ENCODE results near the gene PCDHB9. TPM values are rescaled to one million over a fixed set of nuclear protein-coding genes. Genes with fewer than 3 reads are reported as not detected.
"Not testable (repeated sequence)": the region's sequence is repeated elsewhere in the genome, so short reads cannot be mapped to it uniquely, and the experiment has no call there.

The PCDHB9 gene
- total and polyA plus RNA-seq, 9 donors, result 1.3 to 3.6 (median 2.7) TPM

- WGBS (ENCODE audit: insufficient coverage), result 31% methylated on average over 16 of the region's 39 CpGs
- DNase-seq; H3K4me1 ChIP-seq (ENCODE audit: control insufficient read depth, insufficient read depth, low read length); H3K4me3 ChIP-seq (ENCODE audit: low read length); H3K27me3 ChIP-seq (ENCODE audit: control insufficient read depth, insufficient read depth, low read length); H3K27ac ChIP-seq (ENCODE audit: low read length); H3K36me3 ChIP-seq (ENCODE audit: control insufficient read depth, insufficient read depth, low read length): not testable (repeated sequence)
- peaks cover 43% of the 10 kb centered on the region for H3K9me3 ChIP-seq (replicated peaks; ENCODE audit: control insufficient read depth, low read depth, low read length)
These were observed 23.3 kb downstream of the PCDHB9 start for GRCh38 chr5:141210281-141210680.

- H3K4me3 ChIP-seq (ENCODE audit: low read length); H3K36me3 ChIP-seq (ENCODE audit: control insufficient read depth, insufficient read depth, low read length); H3K27me3 ChIP-seq (ENCODE audit: control insufficient read depth, insufficient read depth, low read length); H3K4me1 ChIP-seq (ENCODE audit: control insufficient read depth, insufficient read depth, low read length); H3K27ac ChIP-seq (ENCODE audit: low read length); DNase-seq: not testable (repeated sequence)
- 19% methylated on average over 8 of the region's 27 CpGs for WGBS (ENCODE audit: insufficient coverage)
- H3K9me3 ChIP-seq (replicated peaks; ENCODE audit: control insufficient read depth, low read depth, low read length), result peaks cover 42% of the 10 kb centered on the region
These were observed 23.9 kb downstream of the PCDHB9 start for GRCh38 chr5:141210849-141211248.

DNA sequence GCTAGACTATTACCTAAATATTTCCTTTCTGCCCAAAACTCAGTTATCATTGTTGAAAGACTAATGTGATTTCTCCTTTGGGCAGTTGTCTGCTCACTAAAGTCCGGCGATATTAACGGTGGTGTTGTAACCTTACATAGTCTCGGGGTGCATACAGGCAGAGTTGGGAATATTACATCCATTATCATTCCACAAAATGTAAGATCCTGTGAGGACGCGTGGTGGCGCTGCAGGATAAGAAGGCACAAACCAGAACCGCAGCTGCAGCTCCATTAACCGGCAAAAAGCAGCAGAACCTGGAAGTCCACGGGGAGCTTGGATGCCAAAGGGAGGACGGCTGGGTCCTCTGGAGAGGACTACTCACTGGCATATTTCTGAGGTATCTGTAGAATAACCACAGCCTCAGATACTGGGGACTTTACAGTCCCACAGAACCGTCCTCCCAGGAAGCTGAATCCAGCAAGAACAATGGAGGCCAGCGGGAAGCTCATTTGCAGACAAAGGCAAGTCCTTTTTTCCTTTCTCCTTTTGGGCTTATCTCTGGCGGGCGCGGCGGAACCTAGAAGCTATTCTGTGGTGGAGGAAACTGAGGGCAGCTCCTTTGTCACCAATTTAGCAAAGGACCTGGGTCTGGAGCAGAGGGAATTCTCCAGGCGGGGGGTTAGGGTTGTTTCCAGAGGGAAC lies 26.8 kb downstream of the PCDHB9 start, which contains the start of gene PCDHB13:
TSS of gene PCDHB13 (plus strand) at position 264 of the 684 bp plus-strand sequence. CDS start at position 469, 205 bp downstream.
- not testable (repeated sequence) for H3K27me3 ChIP-seq (ENCODE audit: control insufficient read depth, insufficient read depth, low read length); H3K4me3 ChIP-seq (ENCODE audit: low read length); H3K27ac ChIP-seq (ENCODE audit: low read length); H3K4me1 ChIP-seq (ENCODE audit: control insufficient read depth, insufficient read depth, low read length); H3K36me3 ChIP-seq (ENCODE audit: control insufficient read depth, insufficient read depth, low read length)
- peak; percentile 22 for DNase-seq
- H3K9me3 ChIP-seq (replicated peaks; ENCODE audit: control insufficient read depth, low read depth, low read length), result peaks cover 45% of the 10 kb centered on the region
- no CpG with 5 or more reads among the region's 18 CpGs for WGBS (ENCODE audit: insufficient coverage)

DNA sequence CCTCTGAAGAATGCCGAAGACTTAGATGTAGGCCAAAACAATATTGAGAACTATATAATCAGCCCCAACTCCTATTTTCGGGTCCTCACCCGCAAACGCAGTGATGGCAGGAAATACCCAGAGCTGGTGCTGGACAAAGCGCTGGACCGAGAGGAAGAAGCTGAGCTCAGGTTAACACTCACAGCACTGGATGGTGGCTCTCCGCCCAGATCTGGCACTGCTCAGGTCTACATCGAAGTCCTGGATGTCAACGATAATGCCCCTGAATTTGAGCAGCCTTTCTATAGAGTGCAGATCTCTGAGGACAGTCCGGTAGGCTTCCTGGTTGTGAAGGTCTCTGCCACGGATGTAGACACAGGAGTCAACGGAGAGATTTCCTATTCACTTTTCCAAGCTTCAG lies 27.6 kb downstream of the PCDHB9 start:
- H3K4me3 ChIP-seq (ENCODE audit: low read length); H3K27ac ChIP-seq (ENCODE audit: low read length); DNase-seq; H3K36me3 ChIP-seq (ENCODE audit: control insufficient read depth, insufficient read depth, low read length); H3K27me3 ChIP-seq (ENCODE audit: control insufficient read depth, insufficient read depth, low read length); H3K4me1 ChIP-seq (ENCODE audit: control insufficient read depth, insufficient read depth, low read length): not testable (repeated sequence)
- peaks cover 42% of the 10 kb centered on the region for H3K9me3 ChIP-seq (replicated peaks; ENCODE audit: control insufficient read depth, low read depth, low read length)
- 56% methylated on average over 3 of the region's 12 CpGs for WGBS (ENCODE audit: insufficient coverage)

DNA sequence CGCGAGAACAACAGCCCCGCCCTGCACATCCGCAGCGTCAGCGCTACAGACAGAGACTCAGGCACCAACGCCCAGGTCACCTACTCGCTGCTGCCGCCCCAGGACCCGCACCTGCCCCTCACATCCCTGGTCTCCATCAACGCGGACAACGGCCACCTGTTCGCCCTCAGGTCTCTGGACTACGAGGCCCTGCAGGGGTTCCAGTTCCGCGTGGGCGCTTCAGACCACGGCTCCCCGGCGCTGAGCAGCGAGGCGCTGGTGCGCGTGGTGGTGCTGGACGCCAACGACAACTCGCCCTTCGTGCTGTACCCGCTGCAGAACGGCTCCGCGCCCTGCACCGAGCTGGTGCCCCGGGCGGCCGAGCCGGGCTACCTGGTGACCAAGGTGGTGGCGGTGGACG lies 28.5 kb downstream of the PCDHB9 start:
- WGBS (ENCODE audit: insufficient coverage), result 29% methylated on average over 21 of the region's 40 CpGs
- H3K4me3 ChIP-seq (ENCODE audit: low read length); DNase-seq; H3K4me1 ChIP-seq (ENCODE audit: control insufficient read depth, insufficient read depth, low read length); H3K27me3 ChIP-seq (ENCODE audit: control insufficient read depth, insufficient read depth, low read length); H3K27ac ChIP-seq (ENCODE audit: low read length); H3K36me3 ChIP-seq (ENCODE audit: control insufficient read depth, insufficient read depth, low read length): not testable (repeated sequence)
- H3K9me3 ChIP-seq (replicated peaks; ENCODE audit: control insufficient read depth, low read depth, low read length), result peaks cover 38% of the 10 kb centered on the region

GRCh38 chr5:141216035-141216434 lies 29.1 kb downstream of the PCDHB9 start:
- not testable (repeated sequence) for H3K4me3 ChIP-seq (ENCODE audit: low read length); H3K4me1 ChIP-seq (ENCODE audit: control insufficient read depth, insufficient read depth, low read length); H3K36me3 ChIP-seq (ENCODE audit: control insufficient read depth, insufficient read depth, low read length); H3K27ac ChIP-seq (ENCODE audit: low read length); H3K27me3 ChIP-seq (ENCODE audit: control insufficient read depth, insufficient read depth, low read length); DNase-seq
- WGBS (ENCODE audit: insufficient coverage), result 35% methylated on average over 10 of the region's 26 CpGs
- H3K9me3 ChIP-seq (replicated peaks; ENCODE audit: control insufficient read depth, low read depth, low read length), result peaks cover 40% of the 10 kb centered on the region

GRCh38 chr5:141223112-141223783 lies 36.3 kb downstream of the PCDHB9 start, which contains the start of gene PCDHB14:
TSS of gene PCDHB14 (plus strand) at chr5:141223343. CDS start at chr5:141223506, 163 bp downstream.
- 18% methylated on average over 12 of the region's 15 CpGs for WGBS (ENCODE audit: insufficient coverage)
- H3K36me3 ChIP-seq (ENCODE audit: control insufficient read depth, insufficient read depth, low read length), result no peaks in the 10 kb centered on the region
- peak; percentile 39 for DNase-seq
- peaks cover 33% of the 10 kb centered on the region for H3K9me3 ChIP-seq (replicated peaks; ENCODE audit: control insufficient read depth, low read depth, low read length)
- no peak within 1 kb of the TSS for H3K27ac ChIP-seq (ENCODE audit: low read length)
- H3K4me1 ChIP-seq (ENCODE audit: control insufficient read depth, insufficient read depth, low read length), result no peaks in the 10 kb centered on the region
- H3K4me3 ChIP-seq (ENCODE audit: low read length), result peak within 1 kb of the TSS; percentile 34
- no peaks in the 10 kb centered on the region for H3K27me3 ChIP-seq (ENCODE audit: control insufficient read depth, insufficient read depth, low read length)

- H3K9me3 ChIP-seq (replicated peaks; ENCODE audit: control insufficient read depth, low read depth, low read length), result peaks cover 30% of the 10 kb centered on the region
These were observed 37.9 kb downstream of the PCDHB9 start for GRCh38 chr5:141224844-141225243.

GRCh38 chr5:141225421-141225820 lies 38.5 kb downstream of the PCDHB9 start:
- not testable (repeated sequence) for H3K36me3 ChIP-seq (ENCODE audit: control insufficient read depth, insufficient read depth, low read length); H3K4me1 ChIP-seq (ENCODE audit: control insufficient read depth, insufficient read depth, low read length); H3K27me3 ChIP-seq (ENCODE audit: control insufficient read depth, insufficient read depth, low read length); H3K27ac ChIP-seq (ENCODE audit: low read length); DNase-seq; H3K4me3 ChIP-seq (ENCODE audit: low read length)
- 25% methylated on average over 22 of the region's 30 CpGs for WGBS (ENCODE audit: insufficient coverage)
- peaks cover 28% of the 10 kb centered on the region for H3K9me3 ChIP-seq (replicated peaks; ENCODE audit: control insufficient read depth, low read depth, low read length)

More at GRCh38 chr5:141224844-141225243, 37.9 kb downstream of the PCDHB9 start:
- DNase-seq; H3K4me3 ChIP-seq (ENCODE audit: low read length); H3K36me3 ChIP-seq (ENCODE audit: control insufficient read depth, insufficient read depth, low read length); H3K4me1 ChIP-seq (ENCODE audit: control insufficient read depth, insufficient read depth, low read length); H3K27ac ChIP-seq (ENCODE audit: low read length); H3K27me3 ChIP-seq (ENCODE audit: control insufficient read depth, insufficient read depth, low read length): not testable (repeated sequence)
- 17% methylated on average over 11 of the region's 40 CpGs for WGBS (ENCODE audit: insufficient coverage)

GRCh38 chr5:141234109-141234667 lies 47.2 kb downstream of the PCDHB9 start:
- DNase-seq, result peak; percentile 27

More at GRCh38 chr5:141234109-141234667, 47.2 kb downstream of the PCDHB9 start:
- no peaks in the 10 kb centered on the region for H3K4me1 ChIP-seq (ENCODE audit: control insufficient read depth, insufficient read depth, low read length)
- peak overlapping the region; percentile 31 for H3K4me3 ChIP-seq (ENCODE audit: low read length)
- whole genome bisulfite sequencing (ENCODE audit: insufficient coverage), result 8% methylated on average over 13 of the region's 15 CpGs
- H3K27me3 ChIP-seq (ENCODE audit: control insufficient read depth, insufficient read depth, low read length), result peaks cover 11% of the 10 kb centered on the region
- H3K27ac ChIP-seq (ENCODE audit: low read length), result no peak overlapping the region
- H3K9me3 ChIP-seq (replicated peaks; ENCODE audit: control insufficient read depth, low read depth, low read length), result peaks cover 52% of the 10 kb centered on the region
- no peaks in the 10 kb centered on the region for H3K36me3 ChIP-seq (ENCODE audit: control insufficient read depth, insufficient read depth, low read length)

Measured in muscle of leg (tissue), 11 donors.